Measurements from ENCODE around the gene SKIC2.
"Not testable (repeated sequence)": the region's sequence is repeated elsewhere in the genome, so short reads cannot be mapped to it uniquely, and the experiment has no call there.

Gene SKIC2

DNA sequence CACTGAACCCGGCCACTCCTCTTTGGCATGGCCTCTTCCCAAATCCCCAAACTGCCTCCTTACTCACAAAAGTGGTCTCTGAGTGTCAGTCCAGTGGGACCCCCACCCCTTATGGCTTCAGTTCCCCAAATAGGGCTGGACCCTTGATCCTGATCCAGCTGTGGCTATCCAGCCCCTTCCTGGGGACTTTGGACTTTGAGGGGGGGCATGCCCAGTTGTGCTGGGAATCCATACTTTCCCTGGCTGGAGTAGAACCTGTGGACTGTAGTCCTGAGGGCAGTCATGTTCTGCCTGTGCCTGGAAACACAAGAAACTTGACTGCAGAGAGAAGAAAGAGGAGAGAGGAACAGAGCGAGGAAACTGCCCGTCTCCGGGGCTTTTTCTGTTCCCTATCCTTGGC is 45.4 kb downstream of the SKIC2 start:
- not testable (repeated sequence) for H3K4me3 ChIP-seq (ENCODE audit: low read length)

DNA sequence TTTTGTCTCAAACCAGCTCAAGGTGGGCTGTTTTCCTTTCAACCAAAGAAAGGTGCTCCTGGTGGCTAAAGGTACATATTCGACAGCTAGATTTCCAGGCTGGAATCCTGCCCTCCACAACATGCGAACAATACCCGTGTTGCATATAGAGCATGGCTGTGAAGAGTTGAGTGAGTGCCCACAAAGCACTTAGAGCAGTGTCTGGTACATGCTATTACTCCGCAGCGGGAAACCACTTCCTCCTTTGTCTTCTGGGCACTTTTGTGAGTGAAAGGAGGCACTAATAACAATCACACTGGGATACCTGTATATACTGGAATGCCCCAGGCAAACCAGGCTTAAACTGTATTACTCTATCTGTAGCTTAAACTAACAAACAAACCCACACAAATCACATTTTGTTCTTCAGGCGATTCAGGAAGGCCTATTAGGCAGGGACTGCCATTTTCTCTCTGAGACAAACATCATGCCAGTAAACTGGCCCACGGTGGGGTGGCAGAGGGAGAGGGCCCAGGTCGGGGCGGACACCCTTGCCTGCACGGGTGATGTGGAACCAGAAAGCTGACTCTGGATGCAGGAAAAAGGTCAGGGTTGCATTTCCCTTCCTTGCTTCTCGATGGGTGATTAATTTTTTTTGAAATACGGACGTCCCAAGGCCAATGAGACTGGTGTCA is 46.0 kb downstream of the SKIC2 start:
- not testable (repeated sequence) for H3K4me3 ChIP-seq (ENCODE audit: low read length)

DNA sequence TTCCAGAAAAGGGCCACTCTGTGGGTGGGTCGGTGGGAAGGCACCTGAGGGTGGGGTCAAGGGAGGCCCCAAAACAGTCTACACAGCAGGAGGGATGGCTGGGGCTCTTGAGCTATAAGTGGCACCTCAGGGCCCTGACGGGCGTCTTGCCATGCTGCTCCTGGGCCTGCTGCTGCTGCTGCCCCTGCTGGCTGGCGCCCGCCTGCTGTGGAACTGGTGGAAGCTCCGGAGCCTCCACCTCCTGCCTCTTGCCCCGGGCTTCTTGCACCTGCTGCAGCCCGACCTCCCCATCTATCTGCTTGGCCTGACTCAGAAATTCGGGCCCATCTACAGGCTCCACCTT is 46.5 kb downstream of the SKIC2 start:
- H3K4me3 ChIP-seq (ENCODE audit: low read length), result not testable (repeated sequence)

DNA sequence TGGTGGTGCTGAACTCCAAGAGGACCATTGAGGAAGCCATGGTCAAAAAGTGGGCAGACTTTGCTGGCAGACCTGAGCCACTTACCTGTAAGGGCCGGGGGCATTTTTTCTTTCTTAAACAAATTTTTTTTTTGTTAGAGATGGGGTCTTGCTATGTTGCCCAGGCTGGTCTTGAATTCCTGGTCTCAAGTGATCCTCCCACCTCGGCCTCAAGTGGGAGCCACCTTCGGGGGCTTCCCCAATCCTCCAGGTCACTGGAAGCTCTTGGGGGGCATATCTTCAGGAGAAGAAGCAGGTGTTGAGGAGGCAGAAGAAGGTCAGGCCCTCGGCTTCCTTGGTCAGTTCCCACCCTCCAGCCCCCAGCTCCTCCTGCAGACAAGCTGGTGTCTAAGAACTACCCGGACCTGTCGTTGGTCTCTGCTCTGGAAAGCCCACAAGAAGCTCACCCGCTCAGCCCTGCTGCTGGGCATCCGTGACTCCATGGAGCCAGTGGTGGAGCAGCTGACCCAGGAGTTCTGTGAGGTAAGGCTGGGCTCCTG is 47.1 kb downstream of the SKIC2 start:
- H3K4me3 ChIP-seq (ENCODE audit: low read length), result not testable (repeated sequence)

DNA sequence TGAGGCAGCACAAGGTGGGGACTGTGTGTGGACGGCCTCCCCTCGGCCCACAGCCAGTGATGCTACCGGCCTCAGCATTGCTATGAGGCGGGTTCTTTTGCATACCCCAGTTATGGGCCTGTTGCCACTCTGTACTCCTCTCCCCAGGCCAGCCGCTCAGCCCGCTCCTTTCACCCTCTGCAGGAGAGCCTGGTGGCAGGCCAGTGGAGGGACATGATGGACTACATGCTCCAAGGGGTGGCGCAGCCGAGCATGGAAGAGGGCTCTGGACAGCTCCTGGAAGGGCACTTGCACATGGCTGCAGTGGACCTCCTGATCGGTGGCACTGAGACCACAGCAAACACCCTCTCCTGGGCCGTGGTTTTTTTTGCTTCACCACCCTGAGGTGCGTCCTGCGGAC is 48.1 kb downstream of the SKIC2 start:
- not testable (repeated sequence) for H3K4me3 ChIP-seq (ENCODE audit: low read length)

DNA sequence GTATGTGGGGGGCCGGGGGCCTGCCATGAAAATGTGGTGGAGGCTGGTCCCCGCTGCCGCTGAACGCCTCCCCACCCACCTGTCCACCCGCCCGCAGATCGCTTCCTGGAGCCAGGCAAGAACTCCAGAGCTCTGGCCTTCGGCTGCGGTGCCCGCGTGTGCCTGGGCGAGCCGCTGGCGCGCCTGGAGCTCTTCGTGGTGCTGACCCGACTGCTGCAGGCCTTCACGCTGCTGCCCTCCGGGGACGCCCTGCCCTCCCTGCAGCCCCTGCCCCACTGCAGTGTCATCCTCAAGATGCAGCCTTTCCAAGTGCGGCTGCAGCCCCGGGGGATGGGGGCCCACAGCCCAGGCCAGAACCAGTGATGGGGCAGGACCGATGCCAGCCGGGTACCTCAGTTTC is 49.1 kb downstream of the SKIC2 start:
- H3K4me3 ChIP-seq (ENCODE audit: low read length), result not testable (repeated sequence)

DNA sequence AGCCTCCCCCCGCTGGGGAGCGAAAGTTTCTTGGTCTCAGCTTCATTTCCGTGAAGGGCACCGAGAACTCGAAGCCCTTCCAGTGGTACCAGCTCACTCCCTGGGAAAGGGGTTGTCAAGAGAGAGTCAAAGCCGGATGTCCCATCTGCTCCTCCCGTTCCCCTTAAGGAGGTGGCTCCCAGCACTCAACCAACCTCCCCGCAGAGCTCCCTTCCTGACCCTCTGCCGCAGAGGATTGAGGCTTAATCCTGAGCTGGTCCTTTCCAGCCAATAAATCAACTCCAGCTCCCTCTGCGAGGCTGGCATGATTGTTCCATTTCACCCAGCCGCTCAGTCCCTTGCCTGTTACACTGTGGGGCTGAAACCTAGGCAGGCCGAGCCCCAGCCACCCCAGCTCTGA is 49.6 kb downstream of the SKIC2 start:
- H3K4me3 ChIP-seq (ENCODE audit: low read length), result not testable (repeated sequence)

DNA sequence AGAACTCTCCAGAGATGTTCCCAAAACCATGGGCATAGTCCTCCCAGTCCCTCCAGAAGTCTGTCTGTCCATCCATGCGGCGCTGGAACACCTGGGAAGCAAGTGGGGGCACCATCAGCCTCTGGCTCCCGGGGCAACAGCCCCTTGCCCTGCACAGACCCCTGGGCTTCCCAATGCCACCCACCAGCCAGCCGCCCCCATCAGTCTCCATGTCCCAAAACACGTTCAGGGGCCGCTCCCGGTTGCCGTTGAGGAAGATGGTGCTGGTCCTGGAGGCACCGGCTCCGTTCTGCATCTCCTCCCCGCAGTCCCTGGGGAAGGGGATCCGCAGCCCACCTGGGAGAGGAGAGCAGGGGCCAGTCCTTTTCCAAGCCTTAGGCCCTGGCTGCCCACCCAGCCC is 50.6 kb downstream of the SKIC2 start:
- not testable (repeated sequence) for H3K4me3 ChIP-seq (ENCODE audit: low read length)

DNA sequence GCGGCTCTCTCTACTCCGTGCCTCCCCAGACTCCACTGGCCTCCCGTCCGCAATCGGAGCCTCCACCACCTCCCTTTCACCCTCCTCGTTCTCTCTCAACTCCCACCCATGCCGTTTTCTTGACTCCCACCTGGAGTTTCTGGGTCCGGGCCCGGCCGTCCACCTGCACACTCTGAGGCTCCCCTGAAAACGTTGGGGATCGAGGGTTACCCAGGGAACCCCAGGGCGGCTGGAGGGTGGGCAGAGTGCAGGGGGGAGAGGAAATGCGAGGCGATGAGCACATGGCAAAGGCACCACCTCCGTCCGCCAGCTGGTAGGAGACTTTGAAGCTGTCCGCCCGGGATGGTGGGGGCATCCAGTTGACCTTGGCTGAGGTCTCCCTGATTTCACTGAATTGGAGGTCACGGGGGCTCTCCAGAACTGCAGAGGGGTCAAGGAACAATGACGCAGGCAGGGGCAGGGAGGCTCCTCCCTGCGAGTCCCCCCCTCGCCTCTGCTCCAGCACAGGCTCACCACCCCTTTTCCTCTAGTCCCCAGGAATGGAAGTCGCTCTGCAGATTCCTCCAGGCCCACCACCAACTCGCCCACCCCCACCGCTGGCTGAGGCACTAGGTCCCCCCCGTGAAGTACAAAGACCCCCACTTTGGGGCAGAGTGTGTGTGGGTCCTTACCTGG is 52.0 kb downstream of the SKIC2 start:
- H3K4me3 ChIP-seq (ENCODE audit: low read length), result not testable (repeated sequence)

DNA sequence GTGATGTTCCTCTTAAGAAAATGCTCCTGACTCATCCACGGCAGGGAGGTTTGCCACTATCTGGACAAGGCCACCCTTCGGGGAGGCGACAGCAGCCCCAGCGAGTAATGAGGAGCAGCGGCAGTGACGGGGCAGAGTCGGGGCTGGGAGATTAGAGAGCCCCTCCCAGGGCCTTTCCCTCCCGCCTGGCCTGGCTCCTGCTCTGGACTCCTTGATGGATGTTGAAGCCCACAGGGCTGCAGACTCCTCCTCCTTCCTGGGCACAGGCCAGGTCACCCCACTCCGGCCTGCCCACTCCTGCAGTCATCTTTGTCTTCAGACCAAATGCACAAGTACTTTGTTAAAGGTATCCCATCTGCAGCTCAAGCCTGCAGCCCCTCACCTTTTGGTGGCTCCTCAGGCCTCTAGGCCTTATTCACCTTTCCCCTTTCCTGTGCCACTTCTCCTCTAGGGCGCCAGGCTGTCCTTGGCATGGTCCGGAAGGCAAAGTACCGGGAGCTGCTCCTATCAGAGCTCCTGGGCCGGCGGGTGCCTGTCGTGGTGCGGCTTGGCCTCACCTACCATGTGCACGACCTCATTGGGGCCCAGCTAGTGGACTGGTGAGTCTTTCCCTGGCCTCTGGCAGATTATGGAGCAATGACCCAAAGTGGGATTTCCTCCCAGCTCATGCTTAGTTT is 54.1 kb downstream of the SKIC2 start:
- H3K4me3 ChIP-seq (ENCODE audit: low read length), result not testable (repeated sequence)

DNA sequence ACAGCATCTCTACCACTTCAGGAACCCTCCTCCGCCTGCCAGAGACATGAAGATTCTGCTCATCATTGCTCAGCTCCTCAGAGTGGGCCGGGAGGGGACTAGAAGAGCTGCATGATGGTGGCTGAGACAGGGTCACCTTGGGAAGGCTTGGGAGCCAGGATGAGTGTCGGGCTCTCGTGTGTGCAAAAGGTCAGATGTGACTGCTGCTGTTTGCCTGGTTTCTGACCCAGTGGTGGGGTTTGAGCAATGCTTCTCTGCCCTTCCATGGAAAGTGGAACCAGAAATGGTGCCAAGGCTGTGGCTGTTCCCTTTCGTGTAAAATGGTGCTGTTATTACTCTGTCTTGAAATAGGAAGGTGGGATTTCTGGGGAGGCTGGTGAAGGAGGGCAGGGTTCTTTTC is 54.8 kb downstream of the SKIC2 start:
- not testable (repeated sequence) for H3K4me3 ChIP-seq (ENCODE audit: low read length)

DNA sequence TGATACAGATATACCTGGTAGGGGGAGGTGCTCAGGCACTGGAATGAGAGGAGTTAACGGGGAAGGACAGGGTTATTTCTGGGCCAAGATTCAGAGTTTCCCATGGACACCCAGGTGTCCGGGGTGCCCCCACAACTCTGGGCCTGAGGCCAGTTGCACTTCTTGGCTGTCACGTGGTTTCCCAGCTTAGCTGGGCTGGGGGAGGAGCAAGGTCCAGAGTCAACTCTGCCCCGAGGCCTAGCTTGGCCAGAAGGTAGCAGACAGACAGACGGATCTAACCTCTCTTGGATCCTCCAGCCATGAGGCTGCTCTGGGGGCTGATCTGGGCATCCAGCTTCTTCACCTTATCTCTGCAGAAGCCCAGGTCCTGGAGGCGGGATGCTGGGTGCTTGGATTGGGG is 55.6 kb downstream of the SKIC2 start, which contains the start of gene C4B:
C4B (plus strand) TSS at position 249 of the 400 bp plus-strand sequence; CDS start at position 300, 51 bp downstream.
- H3K4me3 ChIP-seq (ENCODE audit: low read length), result not testable (repeated sequence)

All from GM08714 (cell line).